GM19099 (cell line): Measurements from ENCODE around the gene WBP11.
A peak's percentile ranks its signal among the peaks of the same experiment; 100 is the strongest.

Experiments
- POLR2A ChIP-seq: IDR thresholded peaks from 3 replicates; pipeline ENCODE4 v1.6.1; 2011; ENCODE audit warnings: low read depth; ENCODE audit not compliant: insufficient read length; ENCODE audit errors: extremely low read depth

Gene WBP11

GRCh38 chr12:14769466-14769968, 33.8 kb downstream of the WBP11 start:
- no peak for TF ChIP-seq POLR2A

DNA sequence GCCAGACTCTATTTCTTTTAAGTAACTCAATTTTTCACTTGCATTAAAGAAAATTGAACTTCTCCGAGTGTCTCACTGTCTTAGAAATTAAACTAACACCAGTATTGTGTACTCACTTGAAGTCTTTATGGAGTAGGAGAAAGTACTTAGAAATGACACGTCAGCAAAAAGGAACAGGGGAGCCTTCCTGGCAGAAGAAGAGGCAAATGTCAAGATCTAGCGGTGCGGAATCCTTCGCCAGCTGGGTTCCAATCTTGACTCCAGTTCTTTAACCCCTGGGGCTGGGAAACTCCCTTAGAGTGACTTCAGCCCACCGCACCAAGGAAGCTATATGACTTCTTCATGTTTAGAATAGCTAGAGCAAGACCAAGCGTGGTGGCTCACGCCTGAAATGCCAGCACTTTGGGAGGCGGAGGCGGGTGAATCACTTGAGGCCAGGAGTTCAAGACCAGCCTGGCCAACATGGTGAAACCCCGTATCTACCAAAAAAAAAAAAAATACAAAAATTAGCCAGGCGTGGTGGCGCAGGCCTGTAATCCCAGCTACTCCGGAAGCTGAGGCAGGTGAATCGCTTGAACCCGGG, 34.4 kb downstream of the WBP11 start:
- TF ChIP-seq POLR2A, result no peak

DNA sequence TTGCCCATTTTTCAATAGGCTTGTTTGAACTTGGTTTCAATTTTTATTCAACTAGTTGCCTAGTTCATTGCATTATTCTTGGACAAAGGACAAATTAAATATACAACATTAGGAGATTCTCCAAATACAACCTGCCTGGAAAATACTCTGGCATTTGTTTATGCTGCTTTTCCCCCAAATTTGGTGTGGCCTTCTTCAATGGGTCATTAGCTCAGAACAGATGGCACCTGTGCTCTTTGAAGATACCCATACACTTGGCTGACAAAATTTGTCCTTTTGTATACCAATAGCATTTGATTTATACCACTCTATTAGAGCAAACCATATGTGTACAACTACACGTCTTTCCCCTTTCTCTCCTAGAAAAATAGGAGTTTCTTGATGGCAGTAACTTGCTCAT, 35.7 kb downstream of the WBP11 start:
- no peak for TF ChIP-seq POLR2A

GRCh38 chr12:14766649-14767215, 36.5 kb downstream of the WBP11 start:
- peak; percentile 25 for TF ChIP-seq POLR2A

- no peak for TF ChIP-seq POLR2A
Observed at GRCh38 chr12:14765398-14765797, 37.9 kb downstream of the WBP11 start.

DNA sequence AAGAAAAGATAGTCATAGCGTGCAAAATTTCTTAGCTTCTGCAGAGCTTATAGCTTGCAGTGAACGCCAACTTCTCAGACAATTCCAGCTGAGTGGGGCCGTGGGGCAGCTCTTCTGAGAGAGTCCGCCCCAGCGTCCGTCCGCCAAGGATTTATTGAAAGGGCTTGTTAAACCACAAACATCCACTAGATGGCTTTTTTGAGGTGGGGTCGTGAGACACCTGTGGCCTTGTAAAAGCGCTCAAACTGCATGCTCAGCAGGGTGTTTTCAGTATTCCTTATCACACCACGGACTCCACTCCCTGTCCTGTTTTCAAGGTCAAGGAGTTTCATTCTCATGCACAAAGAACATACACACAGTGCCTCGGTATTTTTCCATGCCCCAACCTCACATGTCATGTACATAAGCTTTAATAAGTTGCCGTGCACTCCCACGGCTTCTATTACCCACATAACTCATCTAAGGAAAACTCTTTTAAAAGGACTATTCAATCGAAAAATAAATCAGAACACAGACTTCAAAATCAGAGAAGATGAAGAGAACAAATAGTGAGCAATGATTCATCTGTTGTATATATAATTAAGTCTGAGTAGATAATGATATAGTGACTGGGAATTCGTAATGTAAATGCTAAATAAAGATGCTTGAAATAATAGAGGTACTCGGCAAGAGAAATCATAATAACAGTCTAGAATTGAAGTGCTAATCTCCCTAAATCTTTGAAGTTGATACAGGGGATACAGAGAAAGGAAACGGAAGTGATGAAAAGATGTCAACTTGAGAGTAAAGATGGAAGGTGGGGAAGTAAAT, 46.7 kb downstream of the WBP11 start:
- no peak for TF ChIP-seq POLR2A

DNA sequence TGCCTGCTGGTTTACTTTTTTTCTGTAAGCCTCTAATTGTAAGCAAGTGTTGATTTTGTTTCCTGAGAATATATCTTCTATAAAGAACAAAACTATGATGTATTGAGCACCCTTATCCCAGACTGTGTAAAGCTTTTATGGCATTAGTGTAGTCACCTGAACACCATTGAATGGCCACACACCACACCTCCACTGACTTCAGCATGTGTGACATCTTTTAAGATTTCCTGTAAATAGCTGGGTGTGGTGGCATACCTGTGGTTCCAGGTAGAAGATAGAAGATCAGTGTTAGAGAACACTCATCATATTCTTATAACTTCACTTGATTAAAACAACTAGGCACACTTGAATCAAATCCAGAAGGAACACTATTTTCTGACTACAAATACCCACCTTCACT, 51.3 kb downstream of the WBP11 start:
- no peak for TF ChIP-seq POLR2A

DNA sequence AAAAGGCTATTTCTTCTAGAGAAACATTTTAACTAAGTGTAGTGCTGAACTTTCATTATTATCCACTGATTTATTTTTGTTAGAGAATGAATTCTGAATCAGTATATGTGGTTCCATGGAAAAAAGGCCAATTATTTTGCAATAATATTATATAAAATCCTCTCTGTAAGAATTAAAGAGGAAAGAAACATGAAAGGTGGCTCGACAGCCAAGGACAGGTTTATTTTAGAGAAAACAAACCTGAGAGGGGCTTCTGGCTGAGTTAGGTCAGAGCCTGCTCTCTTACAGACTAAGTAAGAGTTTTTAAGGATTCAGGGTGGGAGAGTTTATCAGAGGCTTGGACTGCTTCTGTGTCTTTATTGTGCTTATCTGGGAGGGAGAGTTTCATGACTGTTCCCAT, 60.2 kb downstream of the WBP11 start:
- no peak for TF ChIP-seq POLR2A

GRCh38 chr12:14741942-14742341, 61.3 kb downstream of the WBP11 start:
- no peak for TF ChIP-seq POLR2A

- no peak for TF ChIP-seq POLR2A
Observed at GRCh38 chr12:14741153-14741552, 62.1 kb downstream of the WBP11 start.
